ENCODE measurements around the gene RRP15. TPM values are rescaled to one million over a fixed set of nuclear protein-coding genes. Genes with fewer than 3 reads are reported as not detected.

The RRP15 gene
- total RNA-seq, 1 experiment from 2014 or later, result 36.0 TPM

DNA sequence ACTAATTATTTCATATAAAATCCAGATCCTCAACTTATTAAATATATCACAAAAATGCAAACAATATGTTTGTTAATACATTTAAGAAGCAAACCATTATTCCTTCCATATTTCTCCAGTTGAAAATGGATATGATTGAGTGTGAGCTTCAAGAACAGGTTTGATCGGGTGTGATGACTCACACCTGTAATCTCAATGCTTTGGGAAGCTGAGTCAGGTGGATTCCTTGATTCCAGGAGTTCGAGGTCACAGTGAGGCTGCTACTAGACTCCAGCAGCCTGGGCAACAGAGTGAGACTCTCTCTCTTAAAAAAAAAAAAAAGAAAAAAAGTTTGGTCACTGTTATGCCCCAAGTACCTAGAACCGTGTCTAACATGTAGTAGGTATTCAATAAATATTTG lies 42.9 kb upstream of the RRP15 start (continued):
- TF ChIP-seq, protein P1, sequence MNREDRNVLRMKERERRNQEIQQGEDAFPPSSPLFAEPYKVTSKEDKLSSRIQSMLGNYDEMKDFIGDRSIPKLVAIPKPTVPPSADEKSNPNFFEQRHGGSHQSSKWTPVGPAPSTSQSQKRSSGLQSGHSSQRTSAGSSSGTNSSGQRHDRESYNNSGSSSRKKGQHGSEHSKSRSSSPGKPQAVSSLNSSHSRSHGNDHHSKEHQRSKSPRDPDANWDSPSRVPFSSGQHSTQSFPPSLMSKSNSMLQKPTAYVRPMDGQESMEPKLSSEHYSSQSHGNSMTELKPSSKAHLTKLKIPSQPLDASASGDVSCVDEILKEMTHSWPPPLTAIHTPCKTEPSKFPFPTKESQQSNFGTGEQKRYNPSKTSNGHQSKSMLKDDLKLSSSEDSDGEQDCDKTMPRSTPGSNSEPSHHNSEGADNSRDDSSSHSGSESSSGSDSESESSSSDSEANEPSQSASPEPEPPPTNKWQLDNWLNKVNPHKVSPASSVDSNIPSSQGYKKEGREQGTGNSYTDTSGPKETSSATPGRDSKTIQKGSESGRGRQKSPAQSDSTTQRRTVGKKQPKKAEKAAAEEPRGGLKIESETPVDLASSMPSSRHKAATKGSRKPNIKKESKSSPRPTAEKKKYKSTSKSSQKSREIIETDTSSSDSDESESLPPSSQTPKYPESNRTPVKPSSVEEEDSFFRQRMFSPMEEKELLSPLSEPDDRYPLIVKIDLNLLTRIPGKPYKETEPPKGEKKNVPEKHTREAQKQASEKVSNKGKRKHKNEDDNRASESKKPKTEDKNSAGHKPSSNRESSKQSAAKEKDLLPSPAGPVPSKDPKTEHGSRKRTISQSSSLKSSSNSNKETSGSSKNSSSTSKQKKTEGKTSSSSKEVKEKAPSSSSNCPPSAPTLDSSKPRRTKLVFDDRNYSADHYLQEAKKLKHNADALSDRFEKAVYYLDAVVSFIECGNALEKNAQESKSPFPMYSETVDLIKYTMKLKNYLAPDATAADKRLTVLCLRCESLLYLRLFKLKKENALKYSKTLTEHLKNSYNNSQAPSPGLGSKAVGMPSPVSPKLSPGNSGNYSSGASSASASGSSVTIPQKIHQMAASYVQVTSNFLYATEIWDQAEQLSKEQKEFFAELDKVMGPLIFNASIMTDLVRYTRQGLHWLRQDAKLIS (CRISPR knock-in tag; IDR thresholded peaks at IDR 0.05; ENCODE audit: borderline replicate concordance), result no peak
- TF ChIP-seq, protein P2, sequence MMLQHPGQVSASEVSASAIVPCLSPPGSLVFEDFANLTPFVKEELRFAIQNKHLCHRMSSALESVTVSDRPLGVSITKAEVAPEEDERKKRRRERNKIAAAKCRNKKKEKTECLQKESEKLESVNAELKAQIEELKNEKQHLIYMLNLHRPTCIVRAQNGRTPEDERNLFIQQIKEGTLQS (CRISPR knock-in tag; conservative IDR thresholded peaks at IDR 0.05), result no peak
- TF ChIP-seq ATF1 (CRISPR knock-in tag; IDR thresholded peaks at IDR 0.05) (no peak), TEAD4 (CRISPR knock-in tag; IDR thresholded peaks at IDR 0.05) (no peak), ZNF416 (CRISPR knock-in tag; IDR thresholded peaks at IDR 0.05) (no peak), CREB1 (CRISPR knock-in tag; IDR thresholded peaks at IDR 0.05) (no peak), ZNF121 (CRISPR knock-in tag; IDR thresholded peaks at IDR 0.05) (no peak), ESRRA (CRISPR knock-in tag; IDR thresholded peaks at IDR 0.05; ENCODE audit: borderline replicate concordance) (no peak)
- TF ChIP-seq, protein P3, sequence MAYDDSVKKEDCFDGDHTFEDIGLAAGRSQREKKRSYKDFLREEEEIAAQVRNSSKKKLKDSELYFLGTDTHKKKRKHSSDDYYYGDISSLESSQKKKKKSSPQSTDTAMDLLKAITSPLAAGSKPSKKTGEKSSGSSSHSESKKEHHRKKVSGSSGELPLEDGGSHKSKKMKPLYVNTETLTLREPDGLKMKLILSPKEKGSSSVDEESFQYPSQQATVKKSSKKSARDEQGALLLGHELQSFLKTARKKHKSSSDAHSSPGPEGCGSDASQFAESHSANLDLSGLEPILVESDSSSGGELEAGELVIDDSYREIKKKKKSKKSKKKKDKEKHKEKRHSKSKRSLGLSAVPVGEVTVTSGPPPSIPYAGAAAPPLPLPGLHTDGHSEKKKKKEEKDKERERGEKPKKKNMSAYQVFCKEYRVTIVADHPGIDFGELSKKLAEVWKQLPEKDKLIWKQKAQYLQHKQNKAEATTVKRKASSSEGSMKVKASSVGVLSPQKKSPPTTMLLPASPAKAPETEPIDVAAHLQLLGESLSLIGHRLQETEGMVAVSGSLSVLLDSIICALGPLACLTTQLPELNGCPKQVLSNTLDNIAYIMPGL (CRISPR knock-in tag; IDR thresholded peaks at IDR 0.05), result no peak
- TF ChIP-seq, protein P4, sequence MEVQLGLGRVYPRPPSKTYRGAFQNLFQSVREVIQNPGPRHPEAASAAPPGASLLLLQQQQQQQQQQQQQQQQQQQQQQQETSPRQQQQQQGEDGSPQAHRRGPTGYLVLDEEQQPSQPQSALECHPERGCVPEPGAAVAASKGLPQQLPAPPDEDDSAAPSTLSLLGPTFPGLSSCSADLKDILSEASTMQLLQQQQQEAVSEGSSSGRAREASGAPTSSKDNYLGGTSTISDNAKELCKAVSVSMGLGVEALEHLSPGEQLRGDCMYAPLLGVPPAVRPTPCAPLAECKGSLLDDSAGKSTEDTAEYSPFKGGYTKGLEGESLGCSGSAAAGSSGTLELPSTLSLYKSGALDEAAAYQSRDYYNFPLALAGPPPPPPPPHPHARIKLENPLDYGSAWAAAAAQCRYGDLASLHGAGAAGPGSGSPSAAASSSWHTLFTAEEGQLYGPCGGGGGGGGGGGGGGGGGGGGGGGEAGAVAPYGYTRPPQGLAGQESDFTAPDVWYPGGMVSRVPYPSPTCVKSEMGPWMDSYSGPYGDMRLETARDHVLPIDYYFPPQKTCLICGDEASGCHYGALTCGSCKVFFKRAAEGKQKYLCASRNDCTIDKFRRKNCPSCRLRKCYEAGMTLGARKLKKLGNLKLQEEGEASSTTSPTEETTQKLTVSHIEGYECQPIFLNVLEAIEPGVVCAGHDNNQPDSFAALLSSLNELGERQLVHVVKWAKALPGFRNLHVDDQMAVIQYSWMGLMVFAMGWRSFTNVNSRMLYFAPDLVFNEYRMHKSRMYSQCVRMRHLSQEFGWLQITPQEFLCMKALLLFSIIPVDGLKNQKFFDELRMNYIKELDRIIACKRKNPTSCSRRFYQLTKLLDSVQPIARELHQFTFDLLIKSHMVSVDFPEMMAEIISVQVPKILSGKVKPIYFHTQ (CRISPR knock-in tag; IDR thresholded peaks at IDR 0.05), result no peak
- TF ChIP-seq, protein P5, sequence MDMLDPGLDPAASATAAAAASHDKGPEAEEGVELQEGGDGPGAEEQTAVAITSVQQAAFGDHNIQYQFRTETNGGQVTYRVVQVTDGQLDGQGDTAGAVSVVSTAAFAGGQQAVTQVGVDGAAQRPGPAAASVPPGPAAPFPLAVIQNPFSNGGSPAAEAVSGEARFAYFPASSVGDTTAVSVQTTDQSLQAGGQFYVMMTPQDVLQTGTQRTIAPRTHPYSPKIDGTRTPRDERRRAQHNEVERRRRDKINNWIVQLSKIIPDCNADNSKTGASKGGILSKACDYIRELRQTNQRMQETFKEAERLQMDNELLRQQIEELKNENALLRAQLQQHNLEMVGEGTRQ (CRISPR knock-in tag; IDR thresholded peaks at IDR 0.05), result no peak

DNA sequence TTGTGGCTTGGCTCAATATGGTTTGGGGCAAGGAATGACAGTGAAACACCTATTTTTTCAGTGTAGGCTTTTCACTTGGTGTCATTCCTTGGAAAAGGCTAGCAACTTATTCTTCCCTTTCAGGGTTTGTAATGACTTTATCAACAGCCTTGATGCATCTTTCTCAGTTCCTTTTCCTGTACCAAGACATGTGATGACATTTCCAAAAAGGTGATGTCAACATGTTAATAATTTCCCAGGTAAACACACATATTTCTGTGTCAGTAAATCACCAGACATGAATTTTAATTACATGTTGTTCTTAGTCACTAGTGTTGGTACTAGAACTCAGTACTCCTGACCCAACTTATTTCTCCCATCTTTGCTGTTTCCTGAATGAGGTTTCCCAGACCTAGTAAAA lies 37.8 kb upstream of the RRP15 start:
- POLR2A ChIA-PET, result no interaction called here
- no peak overlapping the region for H3K27ac Mint-ChIP-seq
- no peaks in the 10 kb centered on the region; the same call in 1 of the 2 replicates for H3K4me1 Mint-ChIP-seq

More for the DNA sequence above, 37.8 kb upstream of the RRP15 start:
- H3K36me3 Mint-ChIP-seq, result no peaks in the 10 kb centered on the region
- ATAC-seq (no peak), DNase-seq (ENCODE audit: low spot score) (no peak)
- CTCF ChIA-PET, result interaction anchor here (1.7 kb wide), 1 partner anchor 13 kb away, joined by 7 read pairs; no protein-coding TSS in a partner anchor
- H3K27me3 Mint-ChIP-seq (ENCODE audit: low read depth), result no peaks in the 10 kb centered on the region
- TF ChIP-seq PRRX2 (CRISPR knock-in tag; IDR thresholded peaks at IDR 0.05) (no peak), NFE2L1 (CRISPR knock-in tag; IDR thresholded peaks at IDR 0.05) (no peak), CBFB (CRISPR knock-in tag; IDR thresholded peaks at IDR 0.05; ENCODE audit: low read depth) (no peak), ETV6 (CRISPR knock-in tag; IDR thresholded peaks at IDR 0.05) (no peak), FOXP1 (CRISPR knock-in tag; IDR thresholded peaks at IDR 0.05; ENCODE audit: borderline replicate concordance) (no peak), ZNF671 (CRISPR knock-in tag; IDR thresholded peaks at IDR 0.05) (no peak)
- TF ChIP-seq, protein P6, sequence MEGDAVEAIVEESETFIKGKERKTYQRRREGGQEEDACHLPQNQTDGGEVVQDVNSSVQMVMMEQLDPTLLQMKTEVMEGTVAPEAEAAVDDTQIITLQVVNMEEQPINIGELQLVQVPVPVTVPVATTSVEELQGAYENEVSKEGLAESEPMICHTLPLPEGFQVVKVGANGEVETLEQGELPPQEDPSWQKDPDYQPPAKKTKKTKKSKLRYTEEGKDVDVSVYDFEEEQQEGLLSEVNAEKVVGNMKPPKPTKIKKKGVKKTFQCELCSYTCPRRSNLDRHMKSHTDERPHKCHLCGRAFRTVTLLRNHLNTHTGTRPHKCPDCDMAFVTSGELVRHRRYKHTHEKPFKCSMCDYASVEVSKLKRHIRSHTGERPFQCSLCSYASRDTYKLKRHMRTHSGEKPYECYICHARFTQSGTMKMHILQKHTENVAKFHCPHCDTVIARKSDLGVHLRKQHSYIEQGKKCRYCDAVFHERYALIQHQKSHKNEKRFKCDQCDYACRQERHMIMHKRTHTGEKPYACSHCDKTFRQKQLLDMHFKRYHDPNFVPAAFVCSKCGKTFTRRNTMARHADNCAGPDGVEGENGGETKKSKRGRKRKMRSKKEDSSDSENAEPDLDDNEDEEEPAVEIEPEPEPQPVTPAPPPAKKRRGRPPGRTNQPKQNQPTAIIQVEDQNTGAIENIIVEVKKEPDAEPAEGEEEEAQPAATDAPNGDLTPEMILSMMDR (IDR thresholded peaks at IDR 0.05), result no peak
- TF ChIP-seq, protein P5 (CRISPR knock-in tag; IDR thresholded peaks at IDR 0.05), result no peak
- no peak overlapping the region for H3K4me3 Mint-ChIP-seq
- H3K9me3 Mint-ChIP-seq, result no peaks in the 10 kb centered on the region

All from WTC11 (cell line).